NB4 (cell line): ENCODE data around the gene ID1.

Experiments
- POLR2A ChIP-seq: IDR thresholded peaks from 2 replicates; pipeline ENCODE4 v1.6.1; 2011; ENCODE audit warnings: mild to moderate bottlenecking; ENCODE audit not compliant: insufficient read length; ENCODE audit errors: extremely low read depth
- TF ChIP-seq, protein P1 (sequence below): IDR thresholded peaks from one replicate; pipeline ENCODE4 v1.5.1; 2012; ENCODE audit warnings: low read depth, low read length
- TF ChIP-seq, protein P2 (sequence below): IDR thresholded peaks from 2 replicates; pipeline ENCODE4 v1.6.1; 2011; ENCODE audit warnings: low read depth, low read length

DNA sequence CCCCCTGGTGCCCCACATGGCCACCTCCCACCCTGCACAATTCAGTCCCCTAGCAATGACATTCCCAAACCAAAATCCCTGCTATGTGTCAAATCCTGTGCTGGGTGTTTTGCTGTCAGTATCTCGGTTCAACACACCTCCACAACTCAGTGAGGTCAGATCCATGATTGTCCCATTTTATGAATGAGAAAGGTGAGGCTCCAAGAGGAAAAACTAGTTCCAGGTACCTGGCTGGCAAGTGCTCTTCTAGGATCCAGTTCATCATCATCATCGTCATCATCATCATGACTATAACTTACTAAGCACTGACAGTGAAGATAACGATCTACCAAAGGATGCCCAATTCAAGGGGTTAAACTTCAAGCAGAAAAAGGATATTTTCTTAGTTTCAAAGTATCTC lies 15.2 kb downstream of the ID1 start:
- TF ChIP-seq, protein P1, sequence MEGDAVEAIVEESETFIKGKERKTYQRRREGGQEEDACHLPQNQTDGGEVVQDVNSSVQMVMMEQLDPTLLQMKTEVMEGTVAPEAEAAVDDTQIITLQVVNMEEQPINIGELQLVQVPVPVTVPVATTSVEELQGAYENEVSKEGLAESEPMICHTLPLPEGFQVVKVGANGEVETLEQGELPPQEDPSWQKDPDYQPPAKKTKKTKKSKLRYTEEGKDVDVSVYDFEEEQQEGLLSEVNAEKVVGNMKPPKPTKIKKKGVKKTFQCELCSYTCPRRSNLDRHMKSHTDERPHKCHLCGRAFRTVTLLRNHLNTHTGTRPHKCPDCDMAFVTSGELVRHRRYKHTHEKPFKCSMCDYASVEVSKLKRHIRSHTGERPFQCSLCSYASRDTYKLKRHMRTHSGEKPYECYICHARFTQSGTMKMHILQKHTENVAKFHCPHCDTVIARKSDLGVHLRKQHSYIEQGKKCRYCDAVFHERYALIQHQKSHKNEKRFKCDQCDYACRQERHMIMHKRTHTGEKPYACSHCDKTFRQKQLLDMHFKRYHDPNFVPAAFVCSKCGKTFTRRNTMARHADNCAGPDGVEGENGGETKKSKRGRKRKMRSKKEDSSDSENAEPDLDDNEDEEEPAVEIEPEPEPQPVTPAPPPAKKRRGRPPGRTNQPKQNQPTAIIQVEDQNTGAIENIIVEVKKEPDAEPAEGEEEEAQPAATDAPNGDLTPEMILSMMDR, result no peak
- TF ChIP-seq POLR2A, result no peak
- TF ChIP-seq, protein P2, sequence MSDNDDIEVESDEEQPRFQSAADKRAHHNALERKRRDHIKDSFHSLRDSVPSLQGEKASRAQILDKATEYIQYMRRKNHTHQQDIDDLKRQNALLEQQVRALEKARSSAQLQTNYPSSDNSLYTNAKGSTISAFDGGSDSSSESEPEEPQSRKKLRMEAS, result no peak
